Motor neuron (in vitro differentiated cells): ENCODE data around the gene KCNAB1. TPM values are rescaled to one million over a fixed set of nuclear protein-coding genes. Genes with fewer than 3 reads are reported as not detected.

ENCODE experiments used
- ATAC-seq, 8 experiments: fragments of 200-7000 bp; cut with Tn5 transposase; replicated peaks in 6 of 8; 2 replicates each; pipeline ENCODE4 v1.8.0; 2021; ENCODE audit warnings: mild to moderate bottlenecking in 8 of 8, moderate library complexity in 8 of 8
- H3K27ac ChIP-seq, 2 donors: fragments of 250-450 bp; sonication (Bioruptor Pico); 2 replicates each; pipeline ENCODE4 v1.9.0; 2021; ENCODE audit warnings: antibody characterized with exemption in 2 of 2, mild to moderate bottlenecking in 2 of 2, moderate library complexity in 1 of 2
- H3K4me1 ChIP-seq, 2 donors: fragments of 250-450 bp; sonication (Bioruptor Pico); replicated peaks in 1 of 2; 2 replicates each; pipeline ENCODE4 v1.6.1; 2021; ENCODE audit warnings: antibody characterized with exemption in 2 of 2, mild to moderate bottlenecking in 2 of 2, moderate library complexity in 1 of 2
- H3K4me3 ChIP-seq, 5 donors: fragments of 250-450 bp; sonication (Bioruptor Pico); 2 replicates each; pipeline ENCODE4 v1.9.0; 2021; ENCODE audit warnings: antibody characterized with exemption in 5 of 5, mild to moderate bottlenecking in 5 of 5, moderate library complexity in 4 of 5
- WGBS, 10 experiments: fragments of 450-650 bp; shearing (Covaris generic); methylation state at CpG; one replicate each; pipeline ENCODE4 v1.0.0; 2022; 5-methylcytosine and 5-hydroxymethylcytosine counted together
- in situ Hi-C, 9 experiments: fragments of 400-800 bp; cut with MboI; loops; one replicate each; pipeline ENCODE4 v1.15.0; 2021; ENCODE audit warnings: low sequenced_read_pairs in 9 of 9, low pct_unique_long_range_greater_than_20kb in 2 of 9; ENCODE audit not compliant: unreplicated experiment in 9 of 9
- total RNA-seq, 8 experiments: library from RNA; unstranded; fragments of 300-600 nt; gene quantifications; 2 replicates each; pipeline versions ENCODE4 v1.2.3 to v1.2.4, GENCODE V29; 2022

KCNAB1 gene
- total RNA-seq, 8 experiments from 2014 or later: 1.7 to 4.8 (median 2.8) TPM

DNA sequence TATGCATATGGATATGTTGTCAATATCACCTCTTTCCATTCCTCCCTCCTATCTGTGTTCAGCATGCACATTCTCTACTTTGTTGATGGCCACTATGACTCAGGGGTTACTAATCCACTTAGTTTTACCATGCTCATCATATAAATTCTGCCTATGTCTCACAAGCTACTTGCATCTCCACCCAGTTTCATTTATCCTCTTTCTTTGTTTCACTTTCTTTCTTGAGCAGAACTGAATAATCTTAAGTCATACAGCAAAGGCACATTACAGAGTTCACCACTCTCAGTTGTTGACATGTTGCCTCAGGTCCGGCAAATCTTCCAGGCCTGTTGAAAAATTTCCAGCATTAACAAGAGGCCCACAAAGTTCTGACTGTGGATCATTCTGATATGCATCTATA is 363.0 kb downstream of the KCNAB1 start:
- WGBS, 10 experiments: 0 to 100% (median 0%) methylated on average over 1 of the region's 1 CpG; no CpG with 5 or more reads in 5 of the 10 experiments
- Histone ChIP-seq H3K4me3 (no peak overlapping the region), H3K4me1 (no peaks in the 10 kb centered on the region), H3K27ac (no peak overlapping the region)
- in situ Hi-C loops: no loop called here
- ATAC-seq: peak in 6 of 8 experiments; percentile 32 to 97 (median 89)

DNA sequence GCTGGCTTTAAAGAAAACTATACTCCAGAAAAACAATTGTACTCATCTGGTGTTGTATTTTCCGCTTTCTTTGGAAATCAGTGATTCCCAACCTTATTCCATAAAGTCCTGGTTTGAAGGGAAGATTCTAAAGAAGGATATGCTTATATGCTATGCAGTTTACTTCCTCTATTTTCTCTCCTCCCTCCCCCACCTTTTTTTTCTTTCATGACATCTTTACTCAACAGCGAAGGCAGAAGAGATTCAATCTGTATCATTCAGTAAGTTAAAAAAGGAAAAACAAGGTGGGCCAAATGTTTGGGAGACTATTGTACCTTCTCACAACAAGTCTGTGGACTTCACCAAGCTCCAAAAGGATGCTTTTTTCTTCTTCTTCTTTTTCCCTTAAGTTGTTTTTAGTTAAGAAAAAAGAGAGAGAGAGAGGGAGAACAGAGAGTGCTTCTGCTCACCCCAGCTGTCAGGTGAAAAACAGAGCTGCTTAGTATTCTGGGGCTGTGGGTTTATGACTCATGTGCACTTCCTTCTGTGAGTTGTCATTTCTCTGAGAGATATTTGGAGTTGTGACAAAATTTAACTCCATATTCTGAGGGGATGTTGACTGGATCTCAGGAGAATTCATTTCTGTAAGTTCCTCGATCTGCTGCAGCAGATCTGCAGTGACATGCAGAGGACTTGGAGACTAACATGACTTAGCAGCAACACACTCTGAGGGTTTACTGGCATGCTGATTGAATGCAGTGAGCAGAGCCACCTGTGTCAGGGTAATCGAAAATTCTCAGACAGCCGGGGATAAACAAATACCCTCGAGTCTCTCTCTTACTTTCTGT is 363.8 kb downstream of the KCNAB1 start:
- in situ Hi-C loops: no loop called here
- no peak overlapping the region for H3K27ac ChIP-seq
- H3K4me1 ChIP-seq: no peaks in the 10 kb centered on the region
- peak in 6 of 8 experiments; percentile 13 to 58 (median 32) for ATAC-seq
- WGBS, 10 experiments: 24 to 80% (median 55%) methylated on average over 2 to 6 of the region's 6 CpGs
- no peak overlapping the region for H3K4me3 ChIP-seq

- Histone ChIP-seq H3K4me3 (no peak overlapping the region), H3K4me1 (no peaks in the 10 kb centered on the region), H3K27ac (no peak overlapping the region)
- WGBS, 10 experiments: 20 to 100% (median 78%) methylated on average over 1 to 3 of the region's 3 CpGs; no CpG with 5 or more reads in 2 of the 10 experiments
- in situ Hi-C loops: no loop called here
- ATAC-seq: no peak
These were observed 368.4 kb downstream of the KCNAB1 start for GRCh38 chr3:156488767-156489166.

DNA sequence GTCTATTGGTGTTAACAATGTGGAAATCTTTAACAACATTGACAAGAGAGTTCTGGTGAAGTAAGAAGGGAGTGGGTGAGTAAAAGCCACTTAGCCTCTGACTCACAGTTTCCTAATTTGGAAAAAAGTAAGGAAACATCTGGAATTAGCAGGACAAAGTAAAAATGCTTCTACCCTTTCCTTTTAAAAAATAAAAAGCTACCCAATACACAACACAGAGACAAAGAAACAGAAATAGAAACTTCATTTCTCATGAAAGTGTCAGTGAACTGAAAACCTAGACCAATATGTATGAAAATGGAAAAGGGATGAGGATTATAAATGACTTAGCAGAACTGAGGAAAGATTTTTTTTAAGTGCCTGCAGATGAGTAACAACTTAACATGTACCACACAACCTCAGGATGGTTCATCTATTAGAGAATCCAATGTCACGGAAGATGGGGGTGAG is 369.1 kb downstream of the KCNAB1 start:
- 0 to 100% (median 69%) methylated on average over 1 of the region's 1 CpG; no CpG with 5 or more reads in 2 of the 10 experiments for WGBS, 10 experiments
- in situ Hi-C loops: no loop called here
- Histone ChIP-seq H3K4me1 (no peaks in the 10 kb centered on the region), H3K27ac (no peak overlapping the region), H3K4me3 (no peak overlapping the region)
- ATAC-seq: peak in 2 of 8 experiments; percentile 71 to 86

DNA sequence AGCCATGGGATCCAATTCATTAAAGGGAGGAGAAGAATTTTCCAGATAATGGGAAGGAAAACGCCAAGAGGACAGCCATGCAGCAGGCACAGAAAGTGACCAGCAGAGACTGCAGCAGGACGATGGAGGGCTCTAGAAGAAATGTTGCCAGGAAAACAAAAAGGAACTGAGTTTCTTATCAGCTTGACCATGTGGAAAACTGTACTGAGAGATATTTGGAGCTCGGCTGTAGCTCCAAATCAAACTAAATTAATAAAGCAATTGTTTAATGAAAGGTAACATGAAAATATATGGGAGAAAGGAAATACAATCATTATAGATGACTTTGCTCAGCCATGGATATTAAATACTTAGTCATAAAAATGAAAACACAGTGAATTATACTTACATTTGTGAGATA is 370.8 kb downstream of the KCNAB1 start:
- no peak for ATAC-seq
- WGBS, 10 experiments: 66 to 100% (median 92%) methylated on average over 1 to 3 of the region's 3 CpGs
- no peak overlapping the region for H3K4me3 ChIP-seq
- in situ Hi-C loops: no loop called here
- H3K4me1 ChIP-seq: no peaks in the 10 kb centered on the region
- no peak overlapping the region for H3K27ac ChIP-seq

- in situ Hi-C loops: no loop called here
- ATAC-seq: no peak
- Histone ChIP-seq H3K4me3 (no peak overlapping the region), H3K4me1 (no peaks in the 10 kb centered on the region), H3K27ac (no peak overlapping the region)
- 7 to 100% (median 83%) methylated on average over 1 to 3 of the region's 3 CpGs; no CpG with 5 or more reads in 1 of the 10 experiments for WGBS, 10 experiments
These were observed 372.5 kb downstream of the KCNAB1 start for GRCh38 chr3:156492801-156493261.

DNA sequence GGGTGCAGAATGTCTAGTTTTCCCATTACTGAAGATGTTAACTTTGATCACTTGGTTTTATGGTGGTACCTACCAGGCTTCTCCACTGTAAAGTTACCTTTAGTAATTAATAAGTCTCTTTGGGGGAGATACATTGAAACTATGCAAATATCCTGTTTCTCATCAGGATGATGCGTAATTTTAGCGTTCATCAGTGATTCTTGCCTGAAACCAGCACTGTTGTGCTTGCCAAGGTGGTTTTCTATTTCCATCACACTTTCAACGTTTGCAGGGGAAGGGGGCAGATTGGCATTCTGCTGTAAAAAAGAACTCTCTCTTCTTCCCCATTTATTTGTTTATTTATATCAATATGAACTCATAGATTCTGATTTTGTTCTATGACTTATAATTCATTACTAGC is 373.5 kb downstream of the KCNAB1 start:
- in situ Hi-C loops: no loop called here
- Histone ChIP-seq H3K27ac (no peak overlapping the region), H3K4me1 (no peaks in the 10 kb centered on the region), H3K4me3 (no peak overlapping the region)
- no peak for ATAC-seq
- WGBS, 10 experiments: 60 to 100% (median 83%) methylated on average over 1 to 3 of the region's 3 CpGs; no CpG with 5 or more reads in 2 of the 10 experiments

- H3K4me1 ChIP-seq: peaks cover 0 to 1% of the 10 kb centered on the region in 2 donors
- in situ Hi-C loops: no loop called here
- ATAC-seq: no peak
- H3K4me3 ChIP-seq: no peak overlapping the region
- 100% methylated on average over 1 of the region's 1 CpG; no CpG with 5 or more reads in 4 of the 10 experiments for WGBS, 10 experiments
- no peak overlapping the region for H3K27ac ChIP-seq
These were observed 375.4 kb downstream of the KCNAB1 start for GRCh38 chr3:156495816-156496215.

DNA sequence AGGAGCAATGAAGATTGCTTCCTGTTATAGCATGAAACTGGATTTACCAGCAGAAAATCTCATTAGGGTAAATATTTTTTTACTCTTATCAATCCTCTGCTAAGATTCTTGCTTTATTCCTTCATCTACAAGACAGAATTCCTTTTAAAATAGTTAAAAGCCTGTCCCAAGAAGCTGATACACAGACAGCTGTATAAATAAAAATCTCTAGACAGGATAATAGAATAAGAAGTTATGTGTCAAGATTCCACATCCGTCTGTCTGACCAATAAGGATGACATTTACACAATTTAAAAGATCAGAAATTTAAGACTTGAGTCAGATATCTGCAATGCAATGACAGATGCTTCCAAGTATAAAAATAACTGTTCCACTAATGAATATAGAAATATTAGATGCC is 376.9 kb downstream of the KCNAB1 start:
- Histone ChIP-seq H3K4me1 (peaks cover 0 to 4% of the 10 kb centered on the region in 2 donors), H3K4me3 (no peak overlapping the region), H3K27ac (no peak overlapping the region)
- in situ Hi-C loops: no loop called here
- no peak for ATAC-seq
- WGBS, 10 experiments: 11 to 78% (median 38%) methylated on average over 1 of the region's 1 CpG; no CpG with 5 or more reads in 3 of the 10 experiments

DNA sequence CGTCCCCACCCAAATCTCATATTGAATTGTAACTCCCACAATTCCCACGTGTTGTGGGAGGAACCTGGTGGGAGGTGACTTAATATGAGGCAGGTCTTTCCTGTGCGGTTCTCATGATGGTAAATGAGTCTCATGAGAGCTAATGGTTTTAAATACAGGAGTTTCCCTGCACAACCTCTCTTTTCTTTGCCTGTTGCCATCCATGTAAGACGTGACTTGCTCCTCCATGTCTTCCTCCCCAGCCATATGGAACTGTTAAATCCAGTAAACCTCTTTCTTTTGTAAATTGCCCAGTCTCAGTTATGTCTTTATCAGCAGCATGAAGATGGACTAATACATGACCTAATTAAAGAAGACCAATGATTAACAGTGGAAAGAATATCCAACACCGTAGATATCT is 377.9 kb downstream of the KCNAB1 start:
- in situ Hi-C loops: no loop called here

GRCh38 chr3:156507285-156507684 is 386.9 kb downstream of the KCNAB1 start:
- Histone ChIP-seq H3K4me3 (no peak overlapping the region), H3K27ac (no peak overlapping the region), H3K4me1 (no peaks in the 10 kb centered on the region)
- ATAC-seq: peak in 3 of 8 experiments; percentile 45 to 58 (median 50)
- in situ Hi-C loops: loop anchor here in 8 of 9 experiments (25.0 kb wide), 3 partner anchors 345 to 495 kb away; no protein-coding TSS in a partner anchor

More for the DNA sequence above, 377.9 kb downstream of the KCNAB1 start:
- no peak for ATAC-seq
- Histone ChIP-seq H3K27ac (no peak overlapping the region), H3K4me3 (no peak overlapping the region), H3K4me1 (peaks cover 0 to 4% of the 10 kb centered on the region in 2 donors)
- WGBS, 10 experiments: 55 to 100% (median 83%) methylated on average over 1 to 5 of the region's 5 CpGs; no CpG with 5 or more reads in 1 of the 10 experiments

DNA sequence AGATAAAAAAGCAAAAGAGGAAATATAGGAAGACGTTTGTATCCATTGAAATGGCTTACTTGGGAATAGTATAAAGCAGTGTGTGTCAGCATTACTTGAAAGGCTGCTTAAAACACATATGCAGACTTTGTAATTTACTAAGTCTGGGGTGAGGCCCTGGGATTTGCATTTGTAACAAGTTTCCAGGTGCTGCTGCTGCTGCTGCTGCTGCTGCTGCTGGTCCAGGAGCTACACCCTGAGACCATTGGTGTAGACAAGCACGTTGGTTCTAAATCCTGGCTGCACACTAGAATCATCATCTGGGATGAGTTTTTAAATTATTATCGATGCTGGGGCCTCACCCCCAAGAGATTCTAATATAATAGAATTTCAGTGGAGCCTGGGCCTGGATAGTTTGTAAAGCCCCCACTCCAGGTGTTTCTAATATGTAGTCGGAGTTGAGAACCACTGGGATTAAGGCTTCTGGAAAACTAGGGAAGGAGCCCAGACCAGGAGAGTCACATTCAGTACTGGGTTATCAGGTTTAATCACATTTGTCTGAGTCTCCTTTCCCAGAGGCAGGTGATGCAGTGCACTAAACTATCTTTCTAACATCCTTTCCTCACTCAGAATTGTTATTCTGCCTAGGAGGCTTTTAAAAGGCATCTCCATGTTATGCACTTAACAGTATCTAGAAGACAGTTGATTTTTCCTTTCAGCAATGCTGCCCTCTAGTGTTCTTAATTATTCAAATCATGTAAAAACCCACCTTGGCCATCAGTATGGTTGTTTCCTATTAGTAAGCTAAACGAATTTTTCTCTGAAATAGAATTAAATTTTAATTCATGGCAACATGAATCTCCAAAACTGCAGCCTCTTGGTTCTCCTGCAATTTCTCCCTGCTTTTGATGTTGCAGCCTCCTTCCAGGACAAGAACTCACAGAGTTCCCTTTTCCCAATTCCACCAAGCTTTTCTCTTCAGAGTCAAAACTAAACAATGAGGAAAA is 389.1 kb downstream of the KCNAB1 start:
- Histone ChIP-seq H3K27ac (no peak overlapping the region), H3K4me3 (no peak overlapping the region), H3K4me1 (no peaks in the 10 kb centered on the region)
- peak; percentile 50 to 85 (median 71) for ATAC-seq
- in situ Hi-C loops: loop anchor here in 8 of 9 experiments (25.0 kb wide), 3 partner anchors 347 to 497 kb away; no protein-coding TSS in a partner anchor
- WGBS, 10 experiments: 0 to 93% (median 21%) methylated on average over 1 to 4 of the region's 5 CpGs; no CpG with 5 or more reads in 1 of the 10 experiments
